Prostate gland (tissue), 2 donors: ENCODE measurements around the gene PECR. TPM values are rescaled to one million over a fixed set of nuclear protein-coding genes. Genes with fewer than 3 reads are reported as not detected.

Source experiments
- DNase-seq: peaks from one replicate; pipeline ENCODE4 v3.0.0-alpha.2; 2019; ENCODE audit warnings: low spot score
- H3K27ac ChIP-seq, 2 donors: fragments of 200-600 bp; sonication (generic); 2 replicates each; pipeline ENCODE4 v1.5.1; 2017 to 2019
- H3K27me3 ChIP-seq: fragments of 200-600 bp; sonication (generic); replicated peaks from 2 replicates; pipeline ENCODE4 v1.5.1; 2019; ENCODE audit not compliant: insufficient read depth
- H3K36me3 ChIP-seq, 2 donors: fragments of 200-600 bp; sonication (generic); 1 replicate in 1 of 2; 2 replicates in 1 of 2; pipeline versions ENCODE4 v1.5.1 to v1.8.1; 2017 to 2019
- H3K4me1 ChIP-seq: fragments of 200-600 bp; sonication (generic); replicated peaks from 2 replicates; pipeline ENCODE4 v1.5.1; 2019
- H3K4me3 ChIP-seq, 2 donors: fragments of 200-600 bp; sonication (generic); 2 replicates each; pipeline ENCODE4 v1.5.1; 2017 to 2019
- H3K9me3 ChIP-seq: fragments of 200-600 bp; sonication (generic); 2 replicates; pipeline ENCODE4 v1.5.1; 2017
- POLR2A ChIP-seq: fragments of 450-650 bp; IDR thresholded peaks from one replicate; pipeline ENCODE4 v1.6.1; 2016; ENCODE audit warnings: antibody characterized with exemption, mild to moderate bottlenecking
- POLR2AphosphoS5 ChIP-seq: sonication (generic); formaldehyde crosslinking; IDR thresholded peaks from one replicate; pipeline ENCODE4 v1.6.1; 2017; ENCODE audit warnings: antibody characterized with exemption
- WGBS: methylation state at CpG from one replicate; pipeline ENCODE4 v1.1.5; 2018; 5-methylcytosine and 5-hydroxymethylcytosine counted together
- intact Hi-C: fragments of 100-400 bp; cut with DNase I; formaldehyde crosslinking; loops from one replicate; pipeline ENCODE4 v1.14.2; 2022
- total RNA-seq, 2 donors: library from RNA; depleted of rRNA; stranded (reverse); fragments of >200 nt; gene quantifications; one replicate each; pipeline ENCODE4 v1.1.0, GENCODE V29; 2016
- TF ChIP-seq, protein P1 (sequence below), 4 experiments: fragments of 200-600 bp in 2 of 4; fragments of 450-650 bp in 2 of 4; sonication (generic) in 2 of 4; IDR thresholded peaks; 1 replicate in 3 of 4; 2 replicates in 1 of 4; pipeline ENCODE4 v1.5.1; 2016 to 2019; ENCODE audit warnings: antibody characterized with exemption in 4 of 4, mild to moderate bottlenecking in 2 of 4, moderate library complexity in 2 of 4

The PECR gene
- 10 to 100 TPM in 1 of 2 donors, 1 to 10 TPM in 1; 6.9 to 16.3 TPM for total RNA-seq

DNA sequence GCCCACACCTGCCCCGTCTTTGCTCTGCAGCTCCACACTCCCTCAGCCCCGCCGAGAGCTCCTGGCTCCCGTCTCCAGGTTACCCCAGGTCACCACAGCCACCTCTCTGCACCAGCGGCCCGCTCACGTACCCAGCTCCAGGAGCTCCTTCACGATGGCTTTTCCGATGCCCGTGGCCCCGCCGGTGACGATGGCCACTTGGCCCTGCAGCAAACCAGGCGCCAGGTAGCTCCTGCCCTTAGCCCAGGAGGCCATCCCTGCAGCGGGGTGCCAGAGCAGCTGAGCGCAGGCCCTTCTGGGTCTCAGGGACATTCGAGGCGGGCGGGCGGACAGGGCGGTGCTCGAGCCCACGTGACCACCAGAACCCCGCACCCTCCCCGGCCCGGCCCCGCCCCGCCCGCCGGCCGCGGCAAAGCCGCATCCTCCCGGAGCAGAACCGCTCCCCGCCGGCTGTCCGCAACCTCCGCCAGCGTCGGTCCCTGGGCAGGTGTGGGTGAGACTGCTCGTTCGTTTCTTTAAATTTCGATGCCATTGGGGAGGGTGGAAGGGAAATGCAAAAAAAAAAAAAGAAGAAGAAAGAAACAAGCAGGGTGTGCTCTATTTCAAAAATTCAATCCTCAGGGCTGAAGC lies at the start of gene PECR, which contains the start of gene TMEM169:
TSS of gene PECR (minus strand) at position 323 of the 630 bp plus-strand sequence. CDS start at position 255, 68 bp downstream.
TSS of gene TMEM169 (plus strand) at position 433 of the 630 bp plus-strand sequence. CDS start 14,045 bp downstream, outside the sequence.
- Histone ChIP-seq H3K27me3 (no peaks in the 10 kb centered on the region), H3K4me1 (no peaks in the 10 kb centered on the region), H3K4me3 (peak within 1 kb of the TSS; percentile 44 to 68), H3K27ac (peak within 1 kb of the TSS; percentile 8 to 47), H3K36me3 (no peaks in the 10 kb centered on the region), H3K9me3 (no peaks in the 10 kb centered on the region)
- DNase-seq: peak; percentile 78
- intact Hi-C loops: no loop called here
- TF ChIP-seq POLR2A (peak; percentile 50), POLR2AphosphoS5 (peak; percentile 8)
- TF ChIP-seq, protein P1, sequence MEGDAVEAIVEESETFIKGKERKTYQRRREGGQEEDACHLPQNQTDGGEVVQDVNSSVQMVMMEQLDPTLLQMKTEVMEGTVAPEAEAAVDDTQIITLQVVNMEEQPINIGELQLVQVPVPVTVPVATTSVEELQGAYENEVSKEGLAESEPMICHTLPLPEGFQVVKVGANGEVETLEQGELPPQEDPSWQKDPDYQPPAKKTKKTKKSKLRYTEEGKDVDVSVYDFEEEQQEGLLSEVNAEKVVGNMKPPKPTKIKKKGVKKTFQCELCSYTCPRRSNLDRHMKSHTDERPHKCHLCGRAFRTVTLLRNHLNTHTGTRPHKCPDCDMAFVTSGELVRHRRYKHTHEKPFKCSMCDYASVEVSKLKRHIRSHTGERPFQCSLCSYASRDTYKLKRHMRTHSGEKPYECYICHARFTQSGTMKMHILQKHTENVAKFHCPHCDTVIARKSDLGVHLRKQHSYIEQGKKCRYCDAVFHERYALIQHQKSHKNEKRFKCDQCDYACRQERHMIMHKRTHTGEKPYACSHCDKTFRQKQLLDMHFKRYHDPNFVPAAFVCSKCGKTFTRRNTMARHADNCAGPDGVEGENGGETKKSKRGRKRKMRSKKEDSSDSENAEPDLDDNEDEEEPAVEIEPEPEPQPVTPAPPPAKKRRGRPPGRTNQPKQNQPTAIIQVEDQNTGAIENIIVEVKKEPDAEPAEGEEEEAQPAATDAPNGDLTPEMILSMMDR (IDR thresholded peaks at IDR 0.05): no peak
- under 1% methylated on average over 24 of the region's 44 CpGs for WGBS

DNA sequence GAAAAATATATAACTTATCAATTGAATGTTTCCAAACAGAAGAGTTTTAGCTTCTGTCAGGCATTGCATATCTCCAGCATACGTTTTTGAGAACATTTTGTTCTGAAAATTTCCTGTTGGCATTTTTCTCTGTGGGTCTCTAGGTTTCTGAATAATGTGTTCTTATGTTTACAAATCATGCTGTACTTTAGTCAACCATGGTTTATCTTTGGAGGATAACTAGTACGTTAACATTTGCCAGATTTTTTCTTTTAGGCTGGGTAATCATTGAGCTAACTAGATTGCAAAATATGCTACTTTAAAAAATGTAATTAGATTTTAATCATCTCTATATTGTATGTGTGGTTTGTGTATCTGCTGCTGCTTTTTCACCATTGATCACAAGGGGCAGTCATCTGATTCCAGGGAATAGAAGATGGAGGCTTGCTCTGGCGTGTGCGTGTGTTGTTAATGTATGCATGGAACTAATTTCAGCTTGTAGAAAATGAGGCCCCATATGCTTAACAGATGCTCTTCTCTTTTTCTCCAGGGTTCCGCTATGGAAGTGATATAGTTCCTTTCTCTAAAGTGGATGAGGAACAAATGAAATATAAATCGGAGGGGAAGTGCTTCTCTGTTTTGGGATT lies 48.9 kb upstream of the PECR start:
- intact Hi-C loops: no loop called here
- TF ChIP-seq, protein P1 (IDR thresholded peaks at IDR 0.05): no peak
- TF ChIP-seq POLR2AphosphoS5 (no peak), POLR2A (no peak)
- no peaks in the 10 kb centered on the region for H3K4me1 ChIP-seq
- H3K4me3 ChIP-seq: no peak overlapping the region
- WGBS: 64% methylated on average over 6 of the region's 6 CpGs
- H3K27me3 ChIP-seq: no peaks in the 10 kb centered on the region
- H3K36me3 ChIP-seq: peaks cover 0 to 4% of the 10 kb centered on the region in 2 donors
- no peaks in the 10 kb centered on the region for H3K9me3 ChIP-seq
- DNase-seq: no peak
- H3K27ac ChIP-seq: peak overlapping the region in 1 of 2 donors; percentile 9

DNA sequence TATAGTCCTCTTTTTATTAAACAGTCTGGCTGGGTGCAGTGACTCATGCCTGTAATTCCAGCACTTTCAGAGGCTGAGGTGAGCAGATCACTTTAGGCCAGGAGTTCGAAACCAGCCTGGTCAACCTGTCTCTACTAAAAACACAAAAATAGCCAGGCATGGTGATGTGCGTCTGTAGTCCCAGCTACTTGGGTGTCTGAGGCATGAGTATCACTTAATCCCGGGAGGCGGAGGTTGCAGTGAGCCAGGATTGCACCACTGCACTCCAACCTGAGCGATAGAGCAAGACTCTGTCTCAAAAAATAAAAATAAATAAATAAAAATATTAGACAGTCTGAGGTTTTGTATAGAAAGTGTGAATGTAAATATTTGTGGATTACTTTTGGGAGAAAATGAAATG lies 45.3 kb upstream of the PECR start:
- intact Hi-C loops: no loop called here

DNA sequence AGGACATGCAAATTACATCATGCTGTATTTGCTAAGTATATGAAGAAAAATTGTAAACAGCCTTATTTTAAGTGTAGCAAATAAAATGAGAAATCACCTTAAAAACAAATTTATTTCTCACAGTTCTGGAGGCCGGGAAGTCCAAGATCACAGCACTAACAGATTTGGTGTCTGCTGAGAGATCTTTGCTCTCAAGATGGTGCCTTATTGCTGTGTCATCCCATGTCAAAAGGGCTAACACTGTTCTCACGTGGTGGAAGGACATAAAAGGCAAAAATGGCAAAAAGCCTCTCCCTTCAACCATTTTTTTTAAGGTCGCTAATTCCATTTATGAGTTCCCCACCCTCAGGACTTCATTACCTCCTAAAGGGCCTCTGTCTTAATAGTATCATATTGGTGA lies 39.6 kb upstream of the PECR start:
- Histone ChIP-seq H3K27me3 (no peaks in the 10 kb centered on the region), H3K36me3 (peaks cover 0 to 13% of the 10 kb centered on the region in 2 donors), H3K9me3 (no peaks in the 10 kb centered on the region), H3K4me1 (no peaks in the 10 kb centered on the region), H3K4me3 (no peak overlapping the region), H3K27ac (no peak overlapping the region)
- TF ChIP-seq POLR2A (no peak), POLR2AphosphoS5 (no peak)
- TF ChIP-seq, protein P1 (IDR thresholded peaks at IDR 0.05): no peak
- WGBS: 88% methylated on average over 3 of the region's 3 CpGs
- DNase-seq: no peak
- intact Hi-C loops: no loop called here

More for the DNA sequence above, 45.3 kb upstream of the PECR start:
- H3K4me3 ChIP-seq: no peak overlapping the region
- H3K36me3 ChIP-seq: peaks cover 0 to 13% of the 10 kb centered on the region in 2 donors
- no peak overlapping the region for H3K27ac ChIP-seq
- H3K27me3 ChIP-seq: no peaks in the 10 kb centered on the region
- 97% methylated on average over 5 of the region's 5 CpGs for WGBS
- TF ChIP-seq POLR2A (no peak), POLR2AphosphoS5 (no peak)
- TF ChIP-seq, protein P1 (IDR thresholded peaks at IDR 0.05): no peak
- no peaks in the 10 kb centered on the region for H3K9me3 ChIP-seq
- H3K4me1 ChIP-seq: no peaks in the 10 kb centered on the region
- no peak for DNase-seq
